Skeletal muscle cell (primary cell): ENCODE measurements around the gene HS3ST5.

Experiments
- DNase-seq: peaks from one replicate; pipeline ENCODE4 v3.0.0-alpha.2; 2010; ENCODE audit warnings: low read depth
- H3K4me3 ChIP-seq: 2 replicates; pipeline ENCODE4 v1.5.1; 2011; ENCODE audit warnings: low read depth, mild to moderate bottlenecking, control low read depth, low read length, moderate library complexity

Gene HS3ST5

DNA sequence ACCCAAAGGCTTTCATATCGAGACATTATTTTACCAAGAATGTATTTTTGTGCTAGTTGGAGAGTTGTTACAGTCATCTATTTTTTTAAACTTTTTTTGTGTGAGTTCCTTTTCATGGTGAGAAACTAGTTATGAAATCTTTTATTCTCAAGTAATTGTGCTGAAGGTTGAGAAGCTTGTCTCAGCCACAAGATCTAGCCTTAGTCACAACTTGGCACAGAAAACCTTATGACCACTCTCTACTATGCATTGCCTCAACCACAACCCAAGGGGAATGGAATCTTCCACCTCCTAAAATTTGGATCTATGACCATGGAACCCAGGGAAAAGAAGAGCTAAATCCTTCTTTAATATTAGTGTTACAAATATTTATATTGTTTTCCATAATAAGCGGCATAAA lies 58.5 kb downstream of the HS3ST5 start:
- no peak for DNase-seq

DNA sequence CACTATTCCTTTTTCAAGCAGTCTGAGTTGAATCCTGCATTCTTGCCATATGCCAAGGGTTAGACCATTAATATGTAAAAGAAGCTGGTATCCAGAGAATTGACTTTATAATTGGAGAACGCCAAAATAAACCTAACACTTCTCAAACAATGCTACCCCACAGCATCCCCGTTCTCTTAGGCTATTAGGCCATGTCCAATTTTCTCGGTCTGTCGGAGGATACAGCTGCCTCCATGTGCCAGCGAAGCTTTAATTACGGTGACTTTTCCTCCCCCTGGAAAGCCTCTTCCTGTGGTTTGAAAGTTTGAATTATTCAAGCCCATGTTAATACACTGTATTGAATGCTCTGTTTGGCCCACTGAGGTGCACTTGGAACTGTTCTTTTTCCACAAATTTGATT lies 60.5 kb downstream of the HS3ST5 start:
- DNase-seq, result no peak
- no peak overlapping the region for H3K4me3 ChIP-seq

More for the DNA sequence above, 58.5 kb downstream of the HS3ST5 start:
- H3K4me3 ChIP-seq, result no peak overlapping the region

DNA sequence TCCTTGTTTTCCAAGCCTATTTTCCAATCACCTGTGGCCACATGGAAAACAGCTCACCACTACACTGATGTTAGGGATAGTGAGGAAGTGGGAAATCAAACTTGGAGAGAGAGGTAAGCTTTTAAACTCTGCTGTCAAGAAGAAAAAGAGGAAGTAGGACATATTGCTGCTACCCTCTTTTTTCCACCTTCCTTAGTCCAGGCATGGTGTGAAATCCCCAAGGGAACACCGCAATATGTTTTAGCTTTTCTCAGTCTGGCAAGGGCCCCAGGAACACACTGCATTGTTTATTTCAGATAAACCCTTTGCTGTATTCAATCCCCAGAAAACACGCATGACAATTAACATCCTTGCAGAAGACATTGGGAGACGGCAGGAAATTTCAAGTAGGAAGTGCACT lies 61.3 kb downstream of the HS3ST5 start:
- no peak overlapping the region for H3K4me3 ChIP-seq
- DNase-seq, result no peak

DNA sequence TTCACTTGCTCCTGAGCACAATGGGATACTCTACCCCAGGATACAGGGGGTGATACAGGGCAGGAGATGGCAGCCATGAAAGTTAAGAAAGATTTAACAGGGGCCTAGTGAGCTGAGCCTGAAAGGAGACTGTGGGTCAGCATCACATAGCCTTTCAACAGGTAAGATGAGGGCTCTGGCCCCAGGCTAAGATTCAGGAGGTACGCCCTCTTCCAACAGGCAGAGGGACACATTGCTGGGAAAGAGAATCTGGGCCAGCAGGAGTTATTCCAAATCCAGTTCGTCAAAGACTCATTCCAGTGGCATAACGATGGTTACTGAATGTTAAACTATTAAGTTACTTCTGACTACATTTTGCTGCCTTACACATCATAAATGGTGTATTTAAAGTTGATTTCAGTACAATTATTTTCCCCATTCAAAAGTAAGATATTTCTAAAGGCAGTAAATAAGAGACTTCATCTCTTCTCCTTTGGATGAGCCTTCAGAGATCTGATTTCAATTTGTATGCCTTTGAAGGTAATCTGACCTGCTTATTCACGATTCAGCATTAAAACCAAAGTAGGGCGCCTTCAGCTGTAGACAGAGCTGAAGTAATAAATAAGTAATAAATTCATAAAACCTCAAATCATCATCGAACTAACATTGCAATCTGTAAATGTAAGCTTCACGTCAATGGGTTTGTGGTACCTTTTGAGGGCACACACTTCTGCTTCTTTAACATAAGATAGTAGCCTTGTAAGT lies 62.4 kb downstream of the HS3ST5 start:
- no peak for DNase-seq

GRCh38 chr6:114277220-114277619 lies 65.6 kb downstream of the HS3ST5 start:
- no peak overlapping the region for H3K4me3 ChIP-seq
- no peak for DNase-seq

More for the DNA sequence above, 62.4 kb downstream of the HS3ST5 start:
- H3K4me3 ChIP-seq, result no peak overlapping the region

DNA sequence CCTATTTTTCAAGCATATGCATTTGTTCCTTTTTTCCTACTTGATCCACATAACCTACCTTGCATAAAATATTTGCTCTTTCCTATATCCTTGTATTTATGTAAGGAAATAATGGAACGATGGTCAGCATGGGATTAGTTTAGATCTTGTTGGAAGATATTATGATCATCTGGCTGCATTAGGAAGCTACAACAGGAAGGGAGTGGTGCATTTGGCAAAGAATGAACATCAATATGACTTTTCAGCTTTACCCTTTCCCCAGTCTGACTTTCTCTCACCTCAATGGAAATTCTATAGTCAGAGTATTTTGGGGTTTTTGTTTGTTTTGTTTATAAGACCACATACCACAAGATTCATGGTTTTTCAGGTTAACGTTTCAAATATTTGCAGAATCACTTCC lies 66.0 kb downstream of the HS3ST5 start:
- DNase-seq, result no peak
- H3K4me3 ChIP-seq, result no peak overlapping the region

DNA sequence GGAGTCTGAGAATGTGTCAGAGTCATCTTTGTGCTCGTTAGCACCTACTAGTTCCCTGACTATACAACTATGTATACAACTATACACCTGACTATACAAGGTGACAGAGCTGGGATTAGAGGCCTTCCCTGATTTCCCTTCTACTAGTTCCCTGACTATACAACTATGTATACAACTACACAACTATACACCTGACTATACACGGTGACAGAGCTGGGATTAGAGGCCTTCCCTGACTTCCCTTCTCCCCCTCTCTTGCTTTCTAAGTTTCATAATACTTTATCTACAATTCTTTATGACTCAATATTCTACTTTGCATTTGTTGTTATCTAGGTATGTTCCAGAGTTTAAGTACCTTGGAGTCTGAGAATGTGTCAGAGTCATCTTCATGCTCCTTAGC lies 68.0 kb downstream of the HS3ST5 start:
- DNase-seq, result no peak
- no peak overlapping the region for H3K4me3 ChIP-seq

- no peak overlapping the region for H3K4me3 ChIP-seq
- no peak for DNase-seq
Measured at GRCh38 chr6:114272582-114272981, 70.2 kb downstream of the HS3ST5 start.

- DNase-seq, result no peak
- H3K4me3 ChIP-seq, result no peak overlapping the region
Measured at GRCh38 chr6:114271405-114271804, 71.4 kb downstream of the HS3ST5 start.

DNA sequence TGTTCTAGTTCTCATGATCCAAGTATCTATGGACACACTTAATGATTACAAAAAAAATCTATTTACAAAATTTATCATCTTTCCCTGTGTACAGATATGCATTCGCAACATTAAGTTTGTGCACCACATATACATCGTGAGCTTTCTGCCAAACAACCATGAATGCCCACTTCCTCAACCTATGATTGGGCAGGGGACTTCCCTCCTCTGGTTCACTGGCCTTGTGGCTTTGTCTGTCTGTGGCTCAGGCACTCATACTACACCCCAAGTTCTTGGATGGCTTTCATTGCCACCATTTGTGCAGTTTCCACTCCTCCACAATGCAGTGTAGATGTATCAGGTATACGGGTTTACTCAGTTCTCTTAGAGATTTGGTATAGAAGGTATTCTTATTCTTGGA lies 74.9 kb downstream of the HS3ST5 start:
- H3K4me3 ChIP-seq, result no peak overlapping the region
- DNase-seq, result no peak

GRCh38 chr6:114260810-114261209 lies 82.0 kb downstream of the HS3ST5 start:
- no peak overlapping the region for H3K4me3 ChIP-seq
- DNase-seq, result no peak

DNA sequence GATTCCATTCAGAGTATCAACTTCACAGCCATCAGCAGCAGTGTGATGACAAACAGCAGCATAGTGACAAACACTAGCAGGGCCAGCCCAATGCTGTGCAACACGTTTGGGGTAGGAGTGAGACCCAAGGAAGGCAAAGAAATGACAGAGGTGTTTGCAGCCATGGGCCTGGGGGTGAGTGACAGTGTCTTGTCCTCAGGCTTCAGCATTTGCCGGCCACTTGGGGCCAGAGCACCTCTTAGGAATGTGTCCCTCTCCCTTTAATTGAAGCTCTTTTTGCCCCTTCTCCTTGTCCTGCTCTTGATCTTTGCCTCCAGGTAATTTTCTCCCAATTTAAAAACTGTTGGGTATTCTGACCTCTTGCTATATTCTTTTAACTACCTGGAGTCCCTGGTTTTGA lies 84.4 kb downstream of the HS3ST5 start:
- DNase-seq, result no peak
- no peak overlapping the region for H3K4me3 ChIP-seq

- no peak for DNase-seq
- no peak overlapping the region for H3K4me3 ChIP-seq
Measured at GRCh38 chr6:114253431-114253830, 89.4 kb downstream of the HS3ST5 start.

- peak; percentile 2 for DNase-seq
- no peak overlapping the region for H3K4me3 ChIP-seq
Measured at GRCh38 chr6:114249522-114249921, 93.3 kb downstream of the HS3ST5 start.

GRCh38 chr6:114247101-114247500 lies 95.7 kb downstream of the HS3ST5 start:
- no peak for DNase-seq
- H3K4me3 ChIP-seq, result no peak overlapping the region

DNA sequence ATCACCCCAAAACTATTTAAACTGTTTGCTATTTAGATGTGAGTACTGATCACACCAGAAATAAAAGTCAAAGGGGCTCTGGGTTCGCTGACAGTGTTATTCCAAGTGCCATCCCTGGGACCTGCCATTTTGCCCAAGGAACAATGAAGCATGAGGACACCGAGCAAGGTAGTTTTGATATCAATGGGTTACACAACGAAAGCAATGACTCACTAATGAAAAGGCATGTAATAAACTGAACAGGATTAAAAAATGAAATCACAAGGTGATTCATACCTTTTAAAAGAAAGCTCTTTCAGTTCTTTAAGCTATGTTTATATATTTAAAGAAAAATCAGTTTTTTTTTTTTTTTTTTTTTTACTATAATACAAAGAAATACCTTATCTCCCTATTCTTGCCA lies 102.0 kb downstream of the HS3ST5 start:
- H3K4me3 ChIP-seq, result no peak overlapping the region
- no peak for DNase-seq

DNA sequence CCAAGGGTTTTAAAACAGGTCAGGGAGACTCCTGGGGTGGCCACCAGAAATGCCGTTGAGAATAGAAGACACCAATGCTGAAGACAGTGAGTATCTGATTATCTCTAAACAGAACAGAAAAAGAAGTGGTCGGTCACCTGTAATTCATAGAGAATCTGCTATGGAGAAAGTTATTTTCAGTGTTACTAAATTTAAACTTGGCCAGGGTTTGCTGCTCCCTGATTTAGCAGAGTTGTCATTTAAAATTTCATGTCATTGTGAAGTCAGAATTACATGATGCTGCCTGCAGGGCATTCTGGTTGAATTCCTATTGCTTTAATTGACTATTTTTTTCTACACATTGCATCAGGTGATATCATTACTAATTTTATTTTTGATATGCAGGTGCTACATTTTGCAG lies 114.1 kb downstream of the HS3ST5 start:
- H3K4me3 ChIP-seq, result no peak overlapping the region
- no peak for DNase-seq

DNA sequence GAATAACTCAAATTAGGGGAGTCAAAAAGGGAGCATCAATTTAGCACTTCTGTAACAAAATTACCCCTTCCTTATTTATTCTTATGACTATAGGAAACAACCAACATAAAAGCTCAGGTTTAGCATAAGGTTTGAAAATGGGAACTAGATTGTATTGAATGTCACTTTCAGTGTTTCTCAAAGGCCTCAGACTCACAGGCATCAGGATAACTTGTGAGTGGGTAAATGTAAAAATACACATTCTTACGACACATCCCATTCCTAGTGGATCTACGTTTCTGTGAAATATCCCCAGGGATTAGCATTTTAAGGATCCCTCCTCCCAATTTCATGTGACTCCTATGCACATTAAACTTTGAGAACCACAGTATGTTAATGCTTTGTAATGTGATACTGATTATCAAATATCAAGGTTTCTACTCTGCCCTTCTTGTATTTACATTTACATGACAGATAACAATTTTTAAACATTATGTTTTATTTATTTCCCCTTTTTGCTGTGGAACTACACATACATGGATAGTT lies 114.8 kb downstream of the HS3ST5 start:
- DNase-seq, result no peak
- no peak overlapping the region for H3K4me3 ChIP-seq

DNA sequence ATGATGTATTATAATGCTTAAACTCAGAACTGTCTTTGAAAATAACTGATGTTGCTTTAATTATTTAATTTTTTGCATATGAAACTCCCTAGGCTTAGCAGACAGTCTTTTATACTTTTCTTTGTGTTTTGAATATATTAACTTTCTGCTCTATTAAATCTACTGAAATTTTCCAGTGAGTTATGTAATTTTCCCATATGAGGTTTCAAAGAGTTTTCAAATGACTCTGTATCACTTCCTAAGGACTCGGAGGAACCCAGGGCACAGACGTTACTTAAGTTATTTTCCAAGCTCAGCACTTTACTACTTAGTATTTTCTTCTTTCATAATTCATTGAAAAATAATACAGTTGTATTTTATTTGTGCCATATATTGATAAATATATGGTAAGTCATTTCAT lies 122.6 kb downstream of the HS3ST5 start:
- no peak overlapping the region for H3K4me3 ChIP-seq
- DNase-seq, result no peak

- DNase-seq, result peak; percentile 7
- no peak overlapping the region for H3K4me3 ChIP-seq
Measured at GRCh38 chr6:114218437-114219340, 124.1 kb downstream of the HS3ST5 start.
